SH-SY5Y (cell line): ENCODE data around the gene SELENOT.

Source experiments
- GATA2 ChIP-seq: IDR thresholded peaks from 2 replicates; pipeline ENCODE4 v1.6.1; 2011; ENCODE audit warnings: mild to moderate bottlenecking, low read depth, low read length
- GATA3 ChIP-seq: IDR thresholded peaks from 2 replicates; pipeline ENCODE4 v1.6.1; 2011; ENCODE audit warnings: low read depth, mild to moderate bottlenecking, low read length, moderate library complexity

DNA sequence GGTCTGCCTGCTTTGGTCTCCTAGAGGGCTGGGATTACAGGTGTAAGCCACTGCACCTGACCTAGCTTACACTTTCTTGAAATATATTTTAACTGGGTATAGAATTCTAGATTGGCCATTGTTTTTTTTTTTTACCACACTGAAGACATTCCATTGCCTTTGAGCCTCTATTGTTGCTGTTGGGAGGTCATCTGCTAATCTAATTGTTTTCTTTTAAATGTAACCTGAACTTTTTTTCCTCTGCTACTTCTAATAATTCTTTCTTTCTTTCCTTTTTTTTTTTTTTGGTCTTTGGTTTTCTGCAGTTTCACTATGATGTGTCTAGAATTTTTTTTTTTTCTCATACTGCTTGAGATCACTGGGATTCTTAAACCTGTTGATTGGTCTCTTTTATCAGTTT lies 72.5 kb downstream of the SELENOT start:
- TF ChIP-seq GATA2 = no peak
- no peak for TF ChIP-seq GATA3
